Karpas-422 (cell line): Measurements from ENCODE around the gene IRF2. TPM values are rescaled to one million over a fixed set of nuclear protein-coding genes. Genes with fewer than 3 reads are reported as not detected.

Experiments
- DNase-seq: peaks from one replicate; pipeline ENCODE4 v3.0.0-alpha.2; 2015
- H2AFZ ChIP-seq: fragments of 200-600 bp; sonication (generic); 2 replicates; pipeline ENCODE4 v1.6.1; 2014; ENCODE audit warnings: antibody characterized with exemption, low read length, mixed read lengths
- H3K27ac ChIP-seq: fragments of 200-600 bp; sonication (generic); 2 replicates; pipeline ENCODE4 v1.5.1; 2014; ENCODE audit warnings: mild to moderate bottlenecking, low read length, moderate library complexity
- H3K27me3 ChIP-seq: fragments of 200-600 bp; sonication (generic); 2 replicates; pipeline ENCODE4 v1.6.1; 2014; ENCODE audit warnings: low read length, mixed read lengths
- H3K36me3 ChIP-seq: fragments of 200-600 bp; sonication (generic); 2 replicates; pipeline ENCODE4 v1.6.1; 2014; ENCODE audit warnings: low read length, mixed read lengths; ENCODE audit not compliant: insufficient read depth
- H3K4me1 ChIP-seq: fragments of 200-600 bp; sonication (generic); 2 replicates; pipeline ENCODE4 v1.6.1; 2014; ENCODE audit warnings: mild to moderate bottlenecking, low read length, mixed read lengths
- H3K4me2 ChIP-seq: fragments of 200-600 bp; sonication (generic); 2 replicates; pipeline ENCODE4 v1.6.1; 2014; ENCODE audit warnings: low read length, low read depth, mild to moderate bottlenecking; ENCODE audit not compliant: poor library complexity, severe bottlenecking
- H3K4me3 ChIP-seq: fragments of 200-600 bp; sonication (generic); 2 replicates; pipeline ENCODE4 v1.5.1; 2014; ENCODE audit warnings: mild to moderate bottlenecking, antibody characterized with exemption, low read length, mixed read lengths
- H3K79me2 ChIP-seq: fragments of 200-600 bp; sonication (generic); 2 replicates; pipeline ENCODE4 v1.6.1; 2014; ENCODE audit warnings: mild to moderate bottlenecking, low read length, mixed read lengths
- H3K9ac ChIP-seq: fragments of 200-600 bp; sonication (generic); 2 replicates; pipeline ENCODE4 v1.6.0; 2014; ENCODE audit warnings: low read length
- H3K9me2 ChIP-seq: fragments of 200-600 bp; sonication (generic), shearing (Covaris generic); replicated peaks from 2 replicates; pipeline ENCODE4 v1.6.0; 2014; ENCODE audit warnings: mild to moderate bottlenecking, low read length, moderate library complexity; ENCODE audit not compliant: insufficient read depth
- H3K9me3 ChIP-seq: fragments of 300-700, 200-600 bp; sonication (generic); 2 replicates; pipeline ENCODE4 v1.6.1; 2014; ENCODE audit warnings: low read length, mixed read lengths
- H4K20me1 ChIP-seq: fragments of 200-600 bp; sonication (generic); 2 replicates; pipeline ENCODE4 v1.6.1; 2014; ENCODE audit warnings: mild to moderate bottlenecking, antibody characterized with exemption, low read length, low read depth; ENCODE audit not compliant: insufficient read depth
- total RNA-seq: library from RNA; depleted of rRNA; stranded (reverse); fragments of >200 nt; shearing (Covaris generic); gene quantifications from 2 replicates; pipeline ENCODE4 v1.2.3, GENCODE V29; 2014; ENCODE audit warnings: low replicate concordance

IRF2 gene
- total RNA-seq, 1 experiment from 2014 or later = 35.5 TPM

- H3K9me3 ChIP-seq = no peaks in the 10 kb centered on the region
- DNase-seq = no peak
- H3K4me2 ChIP-seq = no peak overlapping the region
- H3K79me2 ChIP-seq = peaks cover 79% of the 10 kb centered on the region
- H3K9me2 ChIP-seq = no peaks in the 10 kb centered on the region
- H3K4me1 ChIP-seq = peaks cover 11% of the 10 kb centered on the region
- H3K27ac ChIP-seq = no peak overlapping the region
- H3K27me3 ChIP-seq = no peaks in the 10 kb centered on the region
- H3K9ac ChIP-seq = no peak overlapping the region
- H3K4me3 ChIP-seq = no peak overlapping the region
- H4K20me1 ChIP-seq = no peaks in the 10 kb centered on the region
- no peak overlapping the region for H2AFZ ChIP-seq
- H3K36me3 ChIP-seq = no peaks in the 10 kb centered on the region
Measured at GRCh38 chr4:184438375-184438774, 36.0 kb downstream of the IRF2 start.

GRCh38 chr4:184437565-184438265 lies 36.6 kb downstream of the IRF2 start:
- no peaks in the 10 kb centered on the region for H3K9me2 ChIP-seq
- H3K36me3 ChIP-seq = no peaks in the 10 kb centered on the region
- H3K4me1 ChIP-seq = peaks cover 11% of the 10 kb centered on the region
- no peak overlapping the region for H3K27ac ChIP-seq
- no peak overlapping the region for H2AFZ ChIP-seq
- no peaks in the 10 kb centered on the region for H3K9me3 ChIP-seq
- DNase-seq = peak; percentile 44
- H3K4me2 ChIP-seq = no peak overlapping the region
- H3K79me2 ChIP-seq = peaks cover 82% of the 10 kb centered on the region
- no peaks in the 10 kb centered on the region for H4K20me1 ChIP-seq
- no peak overlapping the region for H3K4me3 ChIP-seq
- no peak overlapping the region for H3K9ac ChIP-seq
- H3K27me3 ChIP-seq = no peaks in the 10 kb centered on the region

DNA sequence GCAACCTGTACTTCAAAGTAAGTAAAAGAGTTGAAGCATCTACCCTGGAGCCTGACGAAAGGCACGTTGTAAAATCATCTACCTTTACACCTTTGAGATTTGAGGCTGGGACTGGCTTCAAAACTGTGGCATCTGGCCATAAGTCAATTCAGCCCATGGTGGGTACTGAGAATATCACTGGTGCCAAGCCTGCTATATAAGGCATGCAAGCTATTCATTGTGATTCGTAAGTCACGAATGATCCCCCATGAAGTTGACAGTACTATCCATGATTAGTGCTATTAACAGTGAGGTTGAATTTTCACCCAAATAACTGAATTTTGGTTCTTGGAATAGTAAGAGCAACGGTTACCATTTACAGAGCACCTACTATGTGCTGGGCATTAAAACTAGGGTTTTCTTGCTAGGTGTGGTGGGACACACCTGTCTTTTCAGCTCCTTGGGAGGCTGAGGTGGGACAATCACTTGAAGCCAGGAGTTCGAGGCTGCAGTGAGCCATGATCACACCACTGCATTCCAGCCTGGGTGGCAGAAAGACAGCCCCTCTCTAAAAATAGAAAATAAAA lies 39.8 kb downstream of the IRF2 start:
- no peaks in the 10 kb centered on the region for H3K9me2 ChIP-seq
- H4K20me1 ChIP-seq = no peaks in the 10 kb centered on the region
- no peak overlapping the region for H3K9ac ChIP-seq
- no peak overlapping the region for H3K4me3 ChIP-seq
- H3K9me3 ChIP-seq = no peaks in the 10 kb centered on the region
- no peaks in the 10 kb centered on the region for H3K27me3 ChIP-seq
- no peaks in the 10 kb centered on the region for H3K36me3 ChIP-seq
- H3K4me2 ChIP-seq = no peak overlapping the region
- no peak overlapping the region for H2AFZ ChIP-seq
- peaks cover 60% of the 10 kb centered on the region for H3K79me2 ChIP-seq
- H3K4me1 ChIP-seq = peaks cover 11% of the 10 kb centered on the region
- no peak for DNase-seq
- no peak overlapping the region for H3K27ac ChIP-seq

DNA sequence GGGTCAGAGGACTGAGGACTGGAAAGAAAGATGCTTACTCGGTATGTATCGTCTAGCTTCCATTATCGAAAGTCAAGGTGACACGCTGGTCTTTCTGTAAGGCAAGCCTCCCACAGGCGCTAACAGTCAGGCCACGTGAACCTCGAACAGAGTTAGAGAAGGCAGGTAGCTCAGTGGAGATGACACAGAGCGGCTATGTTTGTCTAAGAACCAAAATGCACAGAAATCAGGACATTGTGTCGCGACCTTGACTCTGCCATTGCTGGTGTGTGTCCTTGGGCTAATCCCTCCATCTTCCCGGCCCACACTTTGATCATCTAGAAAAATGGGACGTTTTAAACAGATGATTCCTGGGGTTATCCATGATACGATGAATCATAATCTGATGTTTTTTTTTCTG lies 40.3 kb downstream of the IRF2 start:
- Histone ChIP-seq H2AFZ (no peak overlapping the region), H4K20me1 (no peaks in the 10 kb centered on the region), H3K4me3 (no peak overlapping the region), H3K9ac (no peak overlapping the region), H3K4me1 (peaks cover 11% of the 10 kb centered on the region), H3K27ac (no peak overlapping the region), H3K9me3 (no peaks in the 10 kb centered on the region), H3K27me3 (no peaks in the 10 kb centered on the region), H3K79me2 (peaks cover 56% of the 10 kb centered on the region), H3K9me2 (no peaks in the 10 kb centered on the region), H3K36me3 (no peaks in the 10 kb centered on the region), H3K4me2 (no peak overlapping the region)
- no peak for DNase-seq

DNA sequence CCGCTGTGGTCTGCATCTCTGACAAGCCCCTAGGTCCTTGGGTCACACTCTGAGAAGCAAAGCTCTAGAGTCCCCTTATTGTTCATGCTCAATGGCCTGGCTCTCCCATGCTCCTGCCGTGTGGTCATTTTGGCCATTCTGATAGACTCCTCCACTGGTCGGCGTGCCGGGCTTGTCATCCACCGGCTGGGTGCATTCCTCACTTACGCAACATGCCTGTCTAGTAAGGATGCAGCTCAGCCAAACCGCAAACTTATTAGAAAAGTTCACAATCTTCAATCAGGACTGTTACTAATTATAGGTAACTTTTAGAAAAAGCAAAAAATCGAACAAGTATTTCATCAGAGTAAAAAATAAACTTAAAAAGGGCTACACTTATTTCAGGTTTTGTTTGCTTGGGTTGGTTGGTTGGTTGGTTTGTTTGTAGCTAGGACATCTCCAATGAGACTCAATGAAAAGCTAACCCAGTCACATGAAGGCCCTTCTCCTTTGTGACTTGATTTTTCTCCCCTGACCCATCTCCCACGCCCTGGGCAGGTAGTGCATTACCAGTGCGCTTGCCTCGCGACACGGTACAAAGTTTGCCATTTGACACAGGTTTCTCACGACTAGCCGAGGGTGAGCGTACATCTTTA lies 41.0 kb downstream of the IRF2 start:
- no peaks in the 10 kb centered on the region for H3K9me2 ChIP-seq
- H3K4me1 ChIP-seq = peaks cover 7% of the 10 kb centered on the region
- H3K27me3 ChIP-seq = no peaks in the 10 kb centered on the region
- no peak for DNase-seq
- peaks cover 49% of the 10 kb centered on the region for H3K79me2 ChIP-seq
- no peak overlapping the region for H2AFZ ChIP-seq
- H3K4me2 ChIP-seq = no peak overlapping the region
- no peak overlapping the region for H3K27ac ChIP-seq
- no peak overlapping the region for H3K9ac ChIP-seq
- no peak overlapping the region for H3K4me3 ChIP-seq
- no peaks in the 10 kb centered on the region for H3K9me3 ChIP-seq
- H4K20me1 ChIP-seq = no peaks in the 10 kb centered on the region
- H3K36me3 ChIP-seq = no peaks in the 10 kb centered on the region

DNA sequence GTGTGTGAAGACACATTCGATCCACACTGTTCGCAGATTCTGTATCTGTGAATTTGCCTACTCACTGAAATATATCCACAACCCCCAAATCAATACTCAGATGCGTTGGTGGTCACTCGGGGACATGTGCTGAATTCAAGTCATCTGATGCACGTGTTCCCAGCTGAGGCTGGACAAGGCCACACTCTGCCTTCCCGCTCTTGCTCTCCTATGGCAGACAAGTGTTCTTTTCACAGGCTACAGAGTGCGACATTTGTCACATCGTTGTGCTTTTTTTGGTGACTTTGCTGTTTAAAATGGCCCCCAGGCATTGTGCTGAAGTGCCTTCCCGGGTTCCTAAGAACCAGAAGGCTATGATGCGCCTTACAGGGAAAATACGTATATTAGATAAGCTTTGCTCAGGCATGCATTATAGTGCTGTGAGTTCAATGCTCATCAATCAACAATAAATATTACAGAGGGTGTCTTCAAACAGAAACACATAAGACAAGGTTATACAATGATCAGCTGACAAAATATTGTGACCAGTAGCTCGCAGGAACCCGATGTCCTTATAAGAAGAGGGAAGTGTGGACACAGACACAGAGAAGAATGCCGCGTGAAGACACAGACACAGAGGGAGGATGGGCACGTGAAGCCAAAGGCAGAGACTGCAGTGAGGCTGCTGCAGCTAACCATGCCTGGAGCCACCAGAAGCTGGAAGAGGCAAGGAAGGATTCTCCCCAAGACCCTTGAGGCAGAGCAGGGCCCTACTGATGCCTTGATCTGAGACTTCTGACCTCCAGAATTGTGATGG lies 42.0 kb downstream of the IRF2 start:
- Histone ChIP-seq H3K4me2 (no peak overlapping the region), H3K9me2 (no peaks in the 10 kb centered on the region), H3K36me3 (no peaks in the 10 kb centered on the region), H3K79me2 (peaks cover 39% of the 10 kb centered on the region), H3K4me3 (no peak overlapping the region), H3K4me1 (no peaks in the 10 kb centered on the region), H3K9me3 (no peaks in the 10 kb centered on the region), H3K27me3 (no peaks in the 10 kb centered on the region), H2AFZ (no peak overlapping the region), H3K27ac (no peak overlapping the region), H4K20me1 (no peaks in the 10 kb centered on the region), H3K9ac (no peak overlapping the region)
- DNase-seq = no peak

DNA sequence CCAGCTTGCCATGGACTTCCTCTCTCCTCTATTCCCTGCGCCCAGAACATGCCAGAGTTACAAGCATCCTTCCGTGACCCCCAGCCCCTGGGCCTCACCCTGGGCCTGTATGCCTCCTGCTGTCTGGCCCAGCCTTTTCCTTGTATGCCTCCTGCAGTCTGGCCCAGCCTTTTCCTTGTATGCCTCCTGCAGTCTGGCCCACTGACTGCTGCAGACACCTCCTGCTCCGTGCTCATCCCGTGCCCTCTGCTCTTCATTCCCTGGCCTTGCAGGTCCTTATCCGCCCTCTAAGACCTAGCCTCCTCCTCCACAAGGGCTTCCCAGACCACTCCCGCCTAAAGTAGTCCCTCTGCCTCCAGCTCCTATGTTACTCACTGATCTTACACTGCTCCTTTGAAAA lies 44.2 kb downstream of the IRF2 start:
- Histone ChIP-seq H3K79me2 (peaks cover 28% of the 10 kb centered on the region), H3K4me2 (no peak overlapping the region), H3K4me1 (no peaks in the 10 kb centered on the region), H2AFZ (no peak overlapping the region), H3K4me3 (no peak overlapping the region), H3K9me2 (no peaks in the 10 kb centered on the region), H4K20me1 (no peaks in the 10 kb centered on the region), H3K36me3 (no peaks in the 10 kb centered on the region), H3K27me3 (no peaks in the 10 kb centered on the region), H3K9ac (no peak overlapping the region), H3K9me3 (no peaks in the 10 kb centered on the region), H3K27ac (no peak overlapping the region)
- no peak for DNase-seq

- no peaks in the 10 kb centered on the region for H3K4me1 ChIP-seq
- no peak overlapping the region for H2AFZ ChIP-seq
- H4K20me1 ChIP-seq = no peaks in the 10 kb centered on the region
- H3K27ac ChIP-seq = no peak overlapping the region
- H3K9me2 ChIP-seq = no peaks in the 10 kb centered on the region
- no peaks in the 10 kb centered on the region for H3K36me3 ChIP-seq
- DNase-seq = no peak
- no peaks in the 10 kb centered on the region for H3K27me3 ChIP-seq
- H3K4me3 ChIP-seq = no peak overlapping the region
- no peaks in the 10 kb centered on the region for H3K9me3 ChIP-seq
- peaks cover 15% of the 10 kb centered on the region for H3K79me2 ChIP-seq
- no peak overlapping the region for H3K9ac ChIP-seq
- H3K4me2 ChIP-seq = no peak overlapping the region
Measured at GRCh38 chr4:184428787-184429186, 45.6 kb downstream of the IRF2 start.
